Stimulated activated CD4-positive, alpha-beta T cell treated with anti-CD3 and anti-CD28 coated beads, Interleukin-2, amount 100 ng/mL, for 48 hours (primary cell): ENCODE data around the gene ATPAF1.

Experiments used
- DNase-seq, 2 donors: peaks; one replicate each; pipeline ENCODE4 v3.0.0-alpha.2; 2020

ATPAF1 gene

DNA sequence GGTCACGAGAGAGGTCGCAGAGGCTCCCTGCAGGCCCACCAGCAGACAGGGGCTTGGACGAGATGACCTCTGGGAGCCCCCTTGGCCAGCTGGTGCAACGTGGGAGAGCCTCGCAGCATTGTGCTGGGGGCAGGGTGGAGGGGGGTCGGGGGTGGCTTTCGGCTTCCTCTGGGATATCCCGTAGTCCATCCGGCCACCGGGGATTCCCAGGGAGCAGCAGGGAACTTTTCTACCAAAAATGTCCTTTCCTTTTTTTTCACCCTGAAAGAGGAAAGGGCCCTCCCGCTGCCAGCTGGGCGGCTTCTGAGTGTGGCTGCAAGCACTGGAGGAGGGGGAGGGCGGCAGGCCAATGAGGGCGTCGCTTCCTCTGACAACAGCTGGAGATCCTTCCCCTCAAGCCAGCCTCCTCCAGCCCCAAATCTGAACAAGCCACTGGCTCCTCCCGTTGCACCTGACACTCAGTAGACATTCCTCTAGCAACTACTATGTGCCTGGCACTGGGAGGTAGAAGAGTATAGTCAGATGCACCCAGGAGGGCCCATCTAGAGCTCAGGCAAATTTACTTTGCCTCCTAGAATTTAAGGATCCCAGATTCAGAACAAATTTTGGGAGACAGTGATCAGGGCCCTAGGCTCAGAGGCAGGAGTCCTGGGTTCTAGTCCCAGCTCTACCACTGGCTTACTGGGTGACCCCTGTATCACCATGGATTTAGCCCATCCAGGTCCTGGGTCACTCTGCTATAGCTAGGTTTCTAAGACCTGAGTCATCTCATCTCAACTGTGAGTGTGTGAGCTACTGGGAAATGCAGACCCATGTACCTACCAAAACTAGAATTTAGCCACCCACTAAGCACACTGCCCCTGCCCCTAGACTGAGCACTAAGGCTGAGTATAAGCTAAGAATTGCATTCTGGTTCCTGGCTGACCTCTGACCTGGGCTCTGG is 54.2 kb downstream of the ATPAF1 start:
- DNase-seq = peak in 1 of 2 donors; percentile 24

DNA sequence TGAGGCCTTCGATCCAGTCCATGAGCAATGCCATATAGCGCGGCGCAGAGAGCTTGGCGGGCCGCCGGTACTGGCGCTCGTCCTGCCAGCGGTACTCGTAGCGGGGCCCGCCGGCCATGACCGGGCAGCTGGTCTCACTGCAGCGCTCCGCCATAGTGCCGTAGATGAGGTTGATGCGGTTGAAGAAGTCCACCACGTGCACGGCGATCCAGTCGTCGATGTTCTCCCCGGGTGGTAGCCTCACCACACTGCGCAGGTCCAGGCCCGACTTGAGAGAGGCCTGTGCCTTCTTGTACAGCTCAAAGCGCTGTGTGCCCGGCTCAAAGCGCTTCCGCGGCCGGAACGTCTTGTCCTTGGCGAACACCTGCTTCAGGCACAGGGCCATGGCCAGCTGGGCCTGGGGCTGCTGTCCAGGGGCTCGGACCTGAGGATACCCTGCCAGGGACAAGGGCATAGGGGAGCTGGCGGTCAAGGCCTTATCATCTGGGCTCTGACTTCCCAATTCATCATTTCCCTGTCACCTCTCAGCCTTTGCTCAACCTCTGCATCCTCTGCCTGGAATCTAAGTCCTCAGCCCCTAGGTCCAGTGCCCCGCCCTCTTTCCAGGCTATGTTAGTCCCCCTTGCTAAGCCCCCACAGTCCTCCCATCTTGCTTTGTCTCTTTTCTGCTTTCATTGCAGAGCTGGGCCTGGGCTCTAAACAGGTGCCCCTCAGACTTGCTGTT is 55.1 kb downstream of the ATPAF1 start:
- no peak for DNase-seq

DNA sequence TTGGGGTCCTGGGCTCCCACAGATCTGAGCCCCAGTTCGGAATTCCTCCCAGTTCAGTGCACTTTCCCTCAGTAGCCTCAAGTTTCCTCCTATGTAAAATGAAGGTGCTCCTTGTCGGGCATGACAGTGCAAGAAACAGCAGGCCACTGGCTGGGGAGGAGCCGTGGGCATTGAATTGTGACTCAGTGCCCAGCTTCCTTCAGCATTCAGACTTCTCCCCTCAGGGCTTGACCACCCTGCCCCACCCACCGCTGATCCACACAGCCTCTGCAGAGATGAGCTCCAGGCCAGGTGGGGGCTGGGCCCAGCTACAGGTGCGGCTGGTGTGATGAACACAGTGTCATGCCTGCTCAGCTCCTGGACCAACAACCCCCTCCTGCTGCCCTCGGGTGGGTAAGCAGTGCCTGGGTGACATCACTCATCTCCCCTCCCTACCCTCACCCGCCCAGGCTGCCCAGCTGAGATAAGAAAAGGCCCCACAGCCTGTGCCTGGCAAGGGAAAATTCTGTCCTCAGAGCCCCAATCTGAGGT is 56.4 kb downstream of the ATPAF1 start:
- DNase-seq = no peak

DNA sequence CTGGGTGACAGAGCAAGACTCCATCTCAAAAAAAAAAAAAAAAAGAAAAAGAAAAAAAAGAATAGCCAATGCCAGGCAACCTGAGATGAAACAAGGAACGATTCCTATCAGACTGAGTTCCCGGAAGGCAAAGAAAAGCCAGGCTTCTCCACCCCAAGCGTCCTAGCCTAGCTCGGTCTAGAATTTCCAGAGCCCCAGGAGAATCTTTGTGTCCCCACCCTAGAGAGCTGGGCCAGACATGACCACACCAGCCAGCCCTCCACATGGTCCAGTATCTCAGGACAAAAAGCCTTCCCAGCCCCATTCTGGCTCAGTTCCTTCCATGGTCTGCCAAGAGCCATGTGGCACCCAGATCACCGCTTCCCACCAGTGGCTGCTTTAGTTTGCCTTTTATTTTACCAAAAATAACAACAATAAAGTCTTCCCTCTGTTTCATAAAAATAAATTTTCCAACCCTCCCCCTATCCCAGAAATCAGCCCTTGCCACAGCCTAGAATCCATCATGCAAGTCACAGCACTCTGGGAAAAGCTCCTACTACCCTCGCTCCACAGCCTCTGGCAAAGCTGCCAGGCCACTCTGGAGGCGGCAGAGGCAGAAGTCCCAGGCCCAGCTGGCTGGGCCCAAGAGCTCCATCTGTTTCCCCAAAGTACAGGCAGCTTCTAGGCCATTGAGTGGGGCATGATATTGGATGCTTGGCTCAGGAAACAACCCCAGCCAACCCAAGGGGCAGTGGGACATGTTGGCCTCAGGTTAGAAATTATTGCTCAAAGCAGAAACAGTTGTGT is 60.6 kb downstream of the ATPAF1 start:
- no peak for DNase-seq

DNA sequence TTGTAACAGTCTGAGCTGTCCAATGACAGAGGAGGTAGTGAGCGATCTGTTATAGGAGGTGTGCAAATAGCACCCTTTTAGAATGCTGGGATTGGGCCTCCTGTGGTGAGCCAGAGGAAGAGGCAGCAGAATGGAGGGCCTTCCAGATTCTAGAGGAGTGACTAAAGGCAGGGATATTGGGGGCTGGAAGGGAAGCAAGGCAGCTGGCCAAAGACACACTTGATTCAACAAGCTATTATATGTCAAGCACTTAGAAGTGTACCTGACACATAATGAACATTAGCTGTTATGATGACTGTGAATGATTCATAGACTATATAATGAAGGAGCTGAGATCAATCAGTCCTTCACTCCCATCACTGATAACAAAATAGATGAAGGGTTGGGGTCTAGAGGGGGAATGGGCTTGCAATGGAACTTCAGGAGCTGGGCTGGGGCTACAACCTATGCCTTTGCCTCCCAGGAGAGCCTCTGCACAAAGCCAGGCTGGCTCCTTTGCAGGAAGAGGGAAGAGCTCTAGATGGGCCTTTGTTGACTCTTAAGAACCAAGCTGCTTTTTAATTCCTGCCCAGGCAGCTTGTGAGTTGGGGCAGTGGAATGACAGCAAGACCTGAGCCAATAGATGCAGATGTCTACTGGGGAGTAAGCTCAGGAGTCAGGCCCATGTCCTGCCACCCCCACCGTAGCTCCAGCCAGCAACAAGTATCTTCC is 61.8 kb downstream of the ATPAF1 start:
- DNase-seq = no peak

DNA sequence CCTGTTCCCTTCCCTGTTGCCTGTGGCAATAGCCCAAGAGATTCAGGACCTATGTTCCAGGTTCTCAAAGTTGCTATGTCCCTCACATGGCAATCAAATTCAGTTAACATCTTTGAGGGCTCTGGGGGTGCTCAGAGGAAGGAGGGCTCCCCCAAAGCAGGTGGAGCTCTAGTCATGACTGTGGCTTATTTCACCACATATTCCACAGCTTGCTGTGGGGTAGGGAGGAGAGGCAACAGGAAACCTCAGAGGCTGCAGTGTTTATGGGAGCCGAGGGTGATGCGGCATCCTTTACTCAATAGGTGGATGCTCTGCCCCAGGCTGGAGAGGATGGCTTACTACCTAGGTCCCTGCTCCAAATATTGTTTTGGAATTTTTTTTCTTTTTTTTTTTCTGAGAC is 62.9 kb downstream of the ATPAF1 start:
- DNase-seq = no peak

DNA sequence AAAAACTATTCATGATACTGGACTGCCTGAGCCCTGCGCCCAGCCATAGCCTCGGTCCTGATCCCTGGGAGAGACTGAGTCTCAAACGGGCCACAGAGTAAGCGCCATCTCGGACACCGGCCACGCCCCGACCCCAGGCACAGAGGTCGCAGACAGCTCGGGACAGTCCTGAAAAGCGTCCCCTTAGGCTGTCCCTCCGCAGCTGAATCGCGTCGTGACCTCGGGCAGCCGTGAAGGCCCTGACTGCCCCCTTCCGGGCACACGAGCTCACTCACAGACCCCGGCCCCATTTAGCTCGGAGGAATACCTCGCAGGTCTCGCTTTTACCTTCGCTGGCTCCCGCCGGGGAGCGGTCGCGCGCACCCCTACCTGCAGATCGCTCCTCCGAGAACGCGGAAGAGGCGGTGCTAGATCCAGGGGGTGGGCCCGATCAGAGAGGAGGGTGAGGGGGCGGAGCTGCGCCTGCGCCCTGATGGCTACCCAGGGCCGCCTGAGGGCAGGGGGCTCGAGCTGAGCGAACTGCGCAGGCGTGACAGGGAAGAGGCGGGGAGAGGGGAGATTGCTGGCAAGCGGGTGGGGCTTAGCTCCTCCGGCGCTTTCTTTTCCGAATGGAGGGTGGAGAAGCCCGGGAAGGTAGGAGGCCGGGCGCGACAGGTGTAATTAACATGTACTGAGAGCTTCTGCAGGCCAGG is 64.2 kb downstream of the ATPAF1 start, which contains the start of gene MKNK1:
Gene MKNK1, minus strand, starts transcription at position 411 of the 692 bp plus-strand sequence. CDS start 20,941 bp downstream, outside the sequence.
- DNase-seq = peak; percentile 95 to 97

DNA sequence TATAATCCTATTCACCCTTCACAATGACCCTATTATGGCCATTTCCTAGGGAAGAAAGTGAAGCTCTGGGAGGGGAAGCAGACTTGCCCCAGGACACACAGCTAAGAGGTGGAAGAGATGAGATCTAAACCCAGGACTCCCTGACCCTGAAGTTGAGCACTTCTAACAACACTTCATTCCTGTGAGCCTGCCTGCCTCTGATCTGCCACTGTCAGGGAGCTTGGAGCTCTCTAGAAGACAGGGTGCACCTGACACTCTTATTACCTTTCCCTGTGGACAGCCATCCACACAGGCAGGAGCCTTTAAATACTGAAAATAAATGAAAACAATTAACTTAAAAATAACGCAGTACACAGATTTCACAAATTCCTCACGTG is 64.7 kb downstream of the ATPAF1 start:
- no peak for DNase-seq

DNA sequence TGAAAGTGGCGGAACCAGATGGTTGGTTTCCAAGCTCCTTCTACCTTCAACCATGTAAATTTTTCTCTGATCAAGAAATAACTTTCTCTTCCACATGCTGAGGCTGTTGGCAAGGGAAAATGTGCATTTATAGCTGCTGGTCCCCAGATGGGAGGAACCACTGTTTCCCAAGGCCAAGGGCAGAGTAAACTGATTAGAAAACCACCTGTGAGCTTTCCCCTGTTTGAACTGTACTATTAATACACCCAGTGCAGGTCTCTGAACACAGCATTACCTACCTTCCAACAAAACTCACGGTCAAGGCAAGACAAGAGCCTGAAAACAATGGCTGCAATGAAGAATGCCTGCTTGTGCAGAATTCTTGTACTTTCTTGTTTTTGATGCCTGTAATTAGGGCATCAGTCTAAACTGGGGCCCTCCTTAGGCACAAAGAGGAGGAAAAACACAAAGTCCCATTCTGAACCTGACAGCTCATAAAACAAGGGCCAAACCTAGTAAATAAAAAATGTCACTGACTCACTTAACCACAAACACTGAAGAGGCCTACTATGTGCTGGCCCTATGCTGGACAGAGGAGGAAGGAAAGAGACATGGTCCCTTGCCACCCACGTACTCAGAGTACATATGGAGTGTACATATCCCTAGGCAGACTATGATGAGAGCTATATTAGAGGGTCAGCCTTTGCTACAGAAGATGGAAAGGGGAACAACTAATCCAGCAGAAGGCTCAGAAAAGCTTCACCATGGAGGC is 66.7 kb downstream of the ATPAF1 start:
- no peak for DNase-seq

DNA sequence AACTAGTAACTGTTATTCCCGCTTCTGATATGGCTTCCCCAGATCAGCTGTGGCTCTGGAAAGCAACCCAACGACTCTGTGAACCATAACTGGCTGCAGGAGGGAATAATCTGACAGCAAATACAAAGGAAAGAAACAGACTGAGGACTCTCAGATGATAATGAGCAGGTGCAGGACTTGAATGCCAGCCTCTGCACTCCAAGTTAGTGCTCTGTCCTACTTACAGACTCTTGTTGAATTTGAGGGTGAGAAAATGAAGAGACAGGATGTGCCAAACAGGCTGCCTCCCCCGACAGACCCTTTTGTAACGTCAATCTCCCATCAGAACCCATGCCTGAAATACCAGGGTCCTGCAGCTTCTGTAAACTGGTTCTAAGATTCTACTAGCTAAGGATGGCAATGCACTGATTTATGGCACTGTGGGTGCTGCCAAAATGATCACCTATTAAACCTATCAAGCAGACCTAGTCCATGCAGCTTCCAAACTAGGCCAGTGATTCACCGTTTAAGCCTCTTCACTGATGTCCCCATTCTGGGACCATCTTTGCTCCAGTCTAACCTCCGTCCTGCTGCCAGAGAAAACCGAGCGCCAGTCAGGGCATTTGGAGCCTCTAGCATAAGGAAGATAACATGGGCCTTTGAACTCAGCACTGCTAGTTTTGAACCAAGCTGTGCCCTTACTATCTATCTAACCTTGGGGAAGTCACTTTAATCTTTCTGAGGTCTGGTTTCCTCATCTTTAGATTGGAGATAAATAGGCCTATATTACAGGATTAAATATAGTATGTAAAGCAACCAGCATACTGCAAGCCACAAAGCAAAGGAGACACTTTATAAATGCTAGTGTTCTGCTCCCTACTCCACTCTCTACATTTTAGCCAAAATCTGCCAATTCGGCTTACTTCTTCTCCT is 68.8 kb downstream of the ATPAF1 start:
- DNase-seq = no peak

DNA sequence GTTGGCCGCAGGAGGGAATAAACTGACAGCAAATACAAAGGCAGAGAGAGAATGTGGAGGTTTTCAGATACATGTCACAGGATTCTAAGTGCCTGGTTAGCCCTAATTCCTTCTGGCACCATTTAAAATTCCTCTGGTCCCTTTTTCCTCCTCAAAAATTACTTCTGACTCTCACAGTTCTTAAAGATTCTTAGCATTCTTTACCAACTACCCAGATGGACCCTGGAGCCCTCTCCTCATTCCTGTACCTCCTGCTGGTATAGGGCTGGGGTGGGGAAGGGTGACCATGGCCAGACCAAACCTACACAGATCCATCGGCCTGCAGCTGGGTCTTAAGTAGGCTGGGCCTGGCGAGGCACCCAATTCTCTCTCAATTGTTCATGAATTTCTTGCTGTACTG is 71.3 kb downstream of the ATPAF1 start:
- no peak for DNase-seq

DNA sequence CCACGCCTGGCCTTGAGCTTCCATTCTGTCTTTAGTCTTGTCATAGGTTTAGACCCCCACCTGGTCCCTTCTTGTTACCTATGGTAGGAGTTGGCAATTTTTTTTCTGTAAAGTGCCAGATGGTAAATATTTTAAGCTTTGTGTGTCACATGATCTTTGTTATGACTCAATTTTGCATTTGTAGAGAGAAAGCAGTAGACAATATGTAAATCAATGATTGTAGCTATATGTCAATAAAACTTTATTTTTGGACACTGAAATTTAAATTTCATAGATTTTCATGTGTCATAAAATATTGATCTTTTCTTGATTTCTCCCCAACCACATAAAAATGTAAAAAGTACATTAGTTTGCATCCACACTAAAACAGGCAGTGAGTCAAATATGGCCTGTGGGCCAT is 72.1 kb downstream of the ATPAF1 start:
- no peak for DNase-seq

DNA sequence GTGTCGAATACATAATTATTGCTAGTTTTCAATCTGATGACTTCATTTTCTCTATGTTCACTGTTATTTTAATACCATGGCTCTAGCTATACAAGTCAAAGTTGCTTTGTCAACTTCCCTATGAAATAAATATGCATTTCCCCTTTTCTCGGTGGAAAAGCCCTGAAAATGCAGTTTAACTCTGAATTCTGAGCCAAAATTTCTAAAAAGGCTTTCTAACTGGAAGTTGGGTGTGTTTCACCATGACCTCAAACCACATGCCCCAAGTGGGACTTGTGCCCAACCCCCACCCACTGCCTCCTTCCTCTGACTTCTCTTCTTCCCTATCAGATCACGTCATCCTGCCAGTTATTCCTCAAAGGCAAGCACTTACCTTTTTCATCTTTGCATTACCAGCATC is 73.0 kb downstream of the ATPAF1 start:
- DNase-seq = no peak

DNA sequence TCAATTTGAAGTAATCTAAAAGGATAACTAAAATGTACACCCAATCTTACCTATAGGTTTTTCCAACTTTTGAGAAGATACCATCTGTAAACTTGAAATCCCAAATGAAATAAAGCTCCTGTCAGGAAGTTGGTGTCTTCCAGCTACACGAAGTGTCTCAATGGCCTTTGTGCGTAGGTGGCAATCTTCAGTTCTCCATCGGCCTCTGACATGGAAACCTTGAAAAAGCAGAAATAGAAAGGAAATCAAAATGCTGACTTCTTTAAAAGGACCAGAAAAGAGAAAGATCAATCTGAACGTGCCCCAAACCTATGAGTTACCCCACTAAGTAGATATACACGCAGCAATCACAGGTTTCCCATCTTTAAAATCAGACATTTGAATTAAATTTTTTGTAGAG is 74.1 kb downstream of the ATPAF1 start:
- DNase-seq = no peak

DNA sequence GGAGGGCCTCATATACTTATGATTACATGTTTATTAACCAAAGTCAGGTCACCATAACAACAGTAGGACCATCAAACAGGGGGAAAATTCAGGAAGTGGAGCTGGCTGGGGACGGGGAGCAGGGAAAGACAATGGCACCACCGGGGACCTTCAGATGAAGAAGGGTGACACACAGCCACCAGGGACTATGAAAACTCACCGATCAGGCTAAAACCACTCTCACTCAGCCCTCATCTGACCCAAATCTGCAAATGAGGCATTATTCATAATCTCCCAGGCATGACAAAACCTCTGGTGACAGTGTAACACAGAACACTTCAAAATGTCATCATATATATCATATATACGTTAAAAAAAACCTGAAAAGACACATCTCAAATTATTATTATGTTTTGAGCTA is 75.3 kb downstream of the ATPAF1 start:
- no peak for DNase-seq

DNA sequence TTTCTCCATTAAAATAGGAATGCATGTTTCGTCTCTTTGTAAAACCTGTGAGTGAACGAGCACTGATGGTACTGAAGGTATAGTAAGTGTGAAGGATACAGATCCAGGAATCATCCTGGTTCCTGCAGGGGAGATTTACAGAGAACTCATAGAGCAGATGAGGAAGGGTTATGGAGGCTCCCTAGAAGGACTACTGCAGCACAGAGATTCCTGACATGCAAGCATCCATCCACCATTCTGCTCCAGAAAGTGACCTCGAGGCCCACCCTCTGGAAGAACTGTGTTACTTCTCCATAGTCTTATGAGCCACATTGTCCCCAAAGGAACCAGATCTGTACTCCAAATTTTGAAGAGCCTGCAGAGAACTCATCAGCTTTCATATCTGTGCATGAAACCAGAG is 78.6 kb downstream of the ATPAF1 start:
- no peak for DNase-seq

DNA sequence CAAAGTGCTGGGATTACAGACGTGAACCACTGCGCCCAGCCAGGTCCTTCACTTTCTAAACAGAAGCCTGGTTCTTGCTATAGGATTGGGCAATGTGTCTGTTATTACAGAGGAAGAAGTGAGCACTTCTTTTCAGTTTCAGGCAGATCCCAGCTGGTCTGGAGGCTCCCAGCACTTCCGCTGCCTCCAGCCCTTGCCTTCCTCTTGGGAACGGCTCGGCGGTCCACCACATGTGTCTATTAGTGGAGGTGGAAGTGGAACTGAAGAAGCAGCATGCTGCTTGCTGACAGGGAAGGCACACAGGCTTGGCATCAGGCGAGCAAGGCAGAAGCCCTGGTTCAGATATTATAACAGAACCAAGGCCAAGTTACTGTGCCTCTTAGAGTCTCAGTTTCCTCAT is 81.1 kb downstream of the ATPAF1 start:
- DNase-seq = no peak

DNA sequence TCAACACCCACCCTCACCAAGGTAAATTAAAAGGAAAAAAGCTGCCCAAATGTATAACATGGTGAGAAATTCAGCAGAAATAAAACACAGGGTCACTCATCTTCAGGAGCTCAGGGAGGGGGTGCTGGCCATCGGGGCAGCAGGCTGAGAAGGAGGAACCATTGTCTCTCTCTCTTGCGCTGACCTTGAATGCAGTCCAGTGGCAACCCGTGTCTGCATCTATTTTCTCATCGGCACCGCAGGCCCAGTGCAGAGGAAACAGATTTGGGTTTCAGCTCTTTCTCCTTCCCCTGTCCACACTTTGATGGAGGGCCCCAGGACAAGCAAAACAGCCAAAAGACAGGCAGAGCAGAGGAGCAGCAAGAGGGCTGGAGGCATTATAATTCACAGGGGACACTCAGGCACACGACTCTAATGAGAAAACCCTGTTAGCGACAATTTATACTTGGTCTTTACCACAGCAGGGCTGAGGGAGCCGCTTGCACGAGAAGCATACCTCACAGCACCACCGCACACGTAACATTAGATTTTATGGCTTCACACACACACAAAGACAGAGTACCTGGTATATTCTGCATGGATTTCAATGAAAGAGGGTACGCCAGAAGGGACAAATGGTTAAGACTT is 82.7 kb downstream of the ATPAF1 start:
- no peak for DNase-seq

DNA sequence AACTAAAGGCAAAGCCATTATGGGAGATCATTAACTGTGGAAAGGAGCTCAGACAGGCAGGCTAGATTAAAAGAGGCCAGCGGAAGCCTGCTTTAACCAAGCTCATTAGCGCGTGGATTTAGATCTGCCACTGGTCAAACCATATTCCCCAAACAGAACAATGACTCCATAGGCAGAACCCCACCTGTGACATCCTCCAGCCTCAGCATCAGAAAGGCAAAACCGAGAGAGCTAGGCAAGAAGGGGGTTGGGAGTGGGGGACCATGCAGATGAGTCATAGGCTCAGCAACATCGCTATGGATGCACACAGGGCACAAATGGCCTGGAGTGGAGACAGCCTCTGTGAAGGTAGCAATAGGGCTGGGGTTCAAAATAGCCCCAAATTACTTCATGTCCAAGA is 84.7 kb downstream of the ATPAF1 start:
- DNase-seq = no peak
